PC-3 (cell line): ENCODE results near the gene CPA1.

Experiments
- CTCF ChIP-seq: fragments of 300-600 bp; sonication (generic); conservative IDR thresholded peaks from 2 replicates; pipeline ENCODE4 v1.5.1; 2017; ENCODE audit warnings: antibody characterized with exemption, low read depth, mild to moderate bottlenecking, low read length
- EZH2 ChIP-seq: fragments of 300-600 bp; sonication (generic); IDR thresholded peaks from one replicate; pipeline ENCODE4 v1.6.1; 2017; ENCODE audit warnings: antibody characterized with exemption, mild to moderate bottlenecking, low read length; ENCODE audit not compliant: unreplicated experiment

GRCh38 chr7:130332259-130333053 is 47.8 kb upstream of the CPA1 start:
- no peak for TF ChIP-seq CTCF
- no peak for TF ChIP-seq EZH2
